ENCODE results near the gene AHNAK2.
"Not testable (repeated sequence)": the region's sequence is repeated elsewhere in the genome, so short reads cannot be mapped to it uniquely, and the experiment has no call there.

DNA sequence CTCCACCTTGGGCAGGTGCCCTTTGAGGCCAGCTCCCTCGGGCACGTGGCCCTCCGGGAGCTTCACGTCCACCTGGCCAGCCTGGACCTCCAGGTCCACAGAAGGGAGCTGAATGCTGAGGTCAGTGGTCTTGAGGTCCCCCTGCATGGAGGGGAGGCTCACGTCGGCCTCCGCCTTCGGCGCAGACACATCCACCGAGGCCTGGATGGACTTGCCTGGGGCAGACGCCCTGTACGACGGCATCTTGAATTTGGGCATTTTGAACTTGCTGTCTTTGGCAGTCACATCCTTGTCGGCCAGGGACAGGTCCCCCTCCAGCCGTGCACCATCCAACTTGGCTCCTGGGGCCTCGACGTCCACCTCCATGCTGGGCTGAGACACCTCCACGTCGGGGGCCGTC lies 32.9 kb downstream of the AHNAK2 start:
- TF ChIP-seq, protein P1, sequence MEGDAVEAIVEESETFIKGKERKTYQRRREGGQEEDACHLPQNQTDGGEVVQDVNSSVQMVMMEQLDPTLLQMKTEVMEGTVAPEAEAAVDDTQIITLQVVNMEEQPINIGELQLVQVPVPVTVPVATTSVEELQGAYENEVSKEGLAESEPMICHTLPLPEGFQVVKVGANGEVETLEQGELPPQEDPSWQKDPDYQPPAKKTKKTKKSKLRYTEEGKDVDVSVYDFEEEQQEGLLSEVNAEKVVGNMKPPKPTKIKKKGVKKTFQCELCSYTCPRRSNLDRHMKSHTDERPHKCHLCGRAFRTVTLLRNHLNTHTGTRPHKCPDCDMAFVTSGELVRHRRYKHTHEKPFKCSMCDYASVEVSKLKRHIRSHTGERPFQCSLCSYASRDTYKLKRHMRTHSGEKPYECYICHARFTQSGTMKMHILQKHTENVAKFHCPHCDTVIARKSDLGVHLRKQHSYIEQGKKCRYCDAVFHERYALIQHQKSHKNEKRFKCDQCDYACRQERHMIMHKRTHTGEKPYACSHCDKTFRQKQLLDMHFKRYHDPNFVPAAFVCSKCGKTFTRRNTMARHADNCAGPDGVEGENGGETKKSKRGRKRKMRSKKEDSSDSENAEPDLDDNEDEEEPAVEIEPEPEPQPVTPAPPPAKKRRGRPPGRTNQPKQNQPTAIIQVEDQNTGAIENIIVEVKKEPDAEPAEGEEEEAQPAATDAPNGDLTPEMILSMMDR (IDR thresholded peaks at IDR 0.05; ENCODE audit: low read length): not testable (repeated sequence)
- TF ChIP-seq EZH2phosphoT487 (IDR thresholded peaks at IDR 0.05; ENCODE audit: low read length); EZH2 (optimal IDR thresholded peaks at IDR 0.05; ENCODE audit: low read depth, low read length): not testable (repeated sequence)

Measured in MM.1S (cell line).